Stomach (tissue), 4 donors: ENCODE measurements around the gene SH3BP2.

ENCODE experiments used
- EP300 ChIP-seq: sonication (generic); formaldehyde crosslinking; IDR thresholded peaks from one replicate; pipeline ENCODE4 v1.6.1; 2017; ENCODE audit warnings: antibody characterized with exemption
- POLR2A ChIP-seq, 4 donors: fragments of 450-650 bp; IDR thresholded peaks; one replicate each; pipeline ENCODE4 v1.6.1; 2016; ENCODE audit warnings: antibody characterized with exemption in 4 of 4, control low read depth in 2 of 4, mild to moderate bottlenecking in 1 of 4, moderate library complexity in 1 of 4
- POLR2AphosphoS5 ChIP-seq, 3 donors: sonication (generic); formaldehyde crosslinking; IDR thresholded peaks; one replicate each; pipeline ENCODE4 v1.6.1; 2016; ENCODE audit warnings: antibody characterized with exemption in 3 of 3
- TF ChIP-seq, protein P1 (sequence below), 7 experiments: fragments of 450-650 bp in 4 of 7; fragments of 200-600 bp in 3 of 7; sonication (generic) in 3 of 7; IDR thresholded peaks; one replicate each; pipeline ENCODE4 v1.5.1; 2016 to 2019; ENCODE audit warnings: antibody characterized with exemption in 7 of 7, control low read depth in 2 of 7, mild to moderate bottlenecking in 1 of 7

DNA sequence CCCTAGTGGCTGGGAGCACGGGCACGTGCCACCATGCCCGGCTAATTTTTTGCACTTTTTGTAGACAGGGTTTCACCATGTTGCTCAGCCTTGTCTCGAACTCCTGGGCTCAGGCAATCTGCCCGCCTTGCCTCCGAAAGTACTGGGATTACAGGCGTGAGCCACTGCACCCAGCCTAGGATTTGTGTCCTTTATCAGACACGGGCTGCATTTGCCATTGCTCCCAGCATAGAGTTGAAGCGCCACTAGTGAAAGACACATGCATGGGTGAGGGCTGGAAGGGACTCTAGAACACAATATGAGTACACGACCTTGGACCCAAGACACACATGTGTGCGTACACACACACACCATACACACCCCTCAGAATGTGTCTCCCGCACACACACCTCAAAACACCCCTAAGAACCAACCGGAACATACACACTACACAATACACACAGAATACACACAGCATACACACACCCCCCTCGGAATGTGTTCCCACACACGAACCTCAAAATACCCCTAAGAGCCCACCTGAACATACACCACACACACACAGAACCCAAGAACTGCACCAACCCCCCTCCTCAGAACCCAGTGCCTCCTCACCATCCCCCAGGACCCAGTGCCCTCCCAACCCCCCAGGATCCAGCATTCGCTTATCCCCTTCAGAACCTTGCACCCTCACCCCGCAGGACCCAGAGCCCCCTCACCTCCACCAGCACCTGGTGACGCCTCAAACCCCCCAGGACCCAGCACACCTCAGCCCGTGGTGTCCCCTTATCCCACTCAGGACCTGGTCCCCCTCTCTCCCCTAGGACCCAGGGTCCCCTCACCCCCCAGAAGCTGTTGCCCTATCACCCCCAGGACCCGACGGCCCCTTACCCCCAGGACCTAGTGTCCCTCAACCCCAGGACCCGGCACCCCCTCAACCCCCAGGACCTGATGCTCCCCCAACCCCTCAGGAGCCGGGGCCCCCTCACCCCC is 37.8 kb upstream of the SH3BP2 start:
- TF ChIP-seq, protein P1, sequence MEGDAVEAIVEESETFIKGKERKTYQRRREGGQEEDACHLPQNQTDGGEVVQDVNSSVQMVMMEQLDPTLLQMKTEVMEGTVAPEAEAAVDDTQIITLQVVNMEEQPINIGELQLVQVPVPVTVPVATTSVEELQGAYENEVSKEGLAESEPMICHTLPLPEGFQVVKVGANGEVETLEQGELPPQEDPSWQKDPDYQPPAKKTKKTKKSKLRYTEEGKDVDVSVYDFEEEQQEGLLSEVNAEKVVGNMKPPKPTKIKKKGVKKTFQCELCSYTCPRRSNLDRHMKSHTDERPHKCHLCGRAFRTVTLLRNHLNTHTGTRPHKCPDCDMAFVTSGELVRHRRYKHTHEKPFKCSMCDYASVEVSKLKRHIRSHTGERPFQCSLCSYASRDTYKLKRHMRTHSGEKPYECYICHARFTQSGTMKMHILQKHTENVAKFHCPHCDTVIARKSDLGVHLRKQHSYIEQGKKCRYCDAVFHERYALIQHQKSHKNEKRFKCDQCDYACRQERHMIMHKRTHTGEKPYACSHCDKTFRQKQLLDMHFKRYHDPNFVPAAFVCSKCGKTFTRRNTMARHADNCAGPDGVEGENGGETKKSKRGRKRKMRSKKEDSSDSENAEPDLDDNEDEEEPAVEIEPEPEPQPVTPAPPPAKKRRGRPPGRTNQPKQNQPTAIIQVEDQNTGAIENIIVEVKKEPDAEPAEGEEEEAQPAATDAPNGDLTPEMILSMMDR (IDR thresholded peaks at IDR 0.05): no peak
- no peak for TF ChIP-seq POLR2A (IDR thresholded peaks at IDR 0.05)
- no peak for TF ChIP-seq EP300
- no peak for TF ChIP-seq POLR2AphosphoS5 (IDR thresholded peaks at IDR 0.05)
